ENCODE data around the gene NEDD4L. TPM values are rescaled to one million over a fixed set of nuclear protein-coding genes. Genes with fewer than 3 reads are reported as not detected.

NEDD4L gene
- total RNA-seq, 1 donor from 2014 or later, result 209 TPM

DNA sequence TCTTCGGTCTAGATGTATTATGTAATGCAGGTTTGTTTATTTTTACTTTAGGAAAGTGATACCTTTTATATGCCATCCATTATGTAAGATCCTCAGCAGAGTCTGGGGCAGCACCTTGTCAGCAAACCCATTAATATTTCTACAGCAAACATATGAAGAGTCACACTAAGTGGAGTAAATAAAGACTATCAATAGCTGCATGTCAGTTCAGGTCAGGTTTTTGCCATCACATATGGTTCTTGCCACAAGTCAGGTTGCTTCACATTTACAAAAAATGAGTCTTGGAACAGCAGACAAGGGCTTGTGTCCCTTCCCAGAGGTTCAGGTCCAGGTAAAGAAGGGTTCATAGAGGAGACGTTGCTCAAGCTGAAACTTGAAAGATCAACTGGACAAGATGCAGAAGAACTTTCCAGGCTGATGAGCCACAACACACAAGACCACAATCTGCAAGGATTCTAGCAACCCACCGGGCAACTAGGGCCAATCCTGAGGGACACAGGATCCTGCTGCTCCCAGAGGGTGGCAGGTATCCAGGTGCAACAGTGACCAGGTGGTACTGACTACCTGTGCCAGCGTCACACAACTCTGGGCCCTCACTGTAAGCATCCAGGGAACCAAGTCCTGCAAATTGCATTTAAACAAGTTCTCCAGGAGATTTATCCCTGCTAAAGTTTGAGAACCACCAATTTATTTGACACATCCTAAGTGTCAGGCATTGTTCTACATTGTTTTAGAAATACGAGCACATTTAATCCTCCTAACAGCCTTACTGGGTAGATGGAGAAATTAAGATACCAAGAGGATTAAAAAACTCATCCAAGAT, 369.0 kb downstream of the NEDD4L start:
- Mint-ChIP-seq H3K4me1 (ENCODE audit: low read depth, unreplicated experiment) (no peaks in the 10 kb centered on the region), H3K27ac (ENCODE audit: unreplicated experiment) (no peak overlapping the region), H3K9me3 (ENCODE audit: unreplicated experiment) (peaks cover 3% of the 10 kb centered on the region), H3K27me3 (ENCODE audit: unreplicated experiment) (peaks cover 5% of the 10 kb centered on the region), H3K4me3 (ENCODE audit: unreplicated experiment) (no peak overlapping the region), H3K36me3 (ENCODE audit: unreplicated experiment) (peaks cover 7% of the 10 kb centered on the region)
- TF ChIP-seq, protein P1, sequence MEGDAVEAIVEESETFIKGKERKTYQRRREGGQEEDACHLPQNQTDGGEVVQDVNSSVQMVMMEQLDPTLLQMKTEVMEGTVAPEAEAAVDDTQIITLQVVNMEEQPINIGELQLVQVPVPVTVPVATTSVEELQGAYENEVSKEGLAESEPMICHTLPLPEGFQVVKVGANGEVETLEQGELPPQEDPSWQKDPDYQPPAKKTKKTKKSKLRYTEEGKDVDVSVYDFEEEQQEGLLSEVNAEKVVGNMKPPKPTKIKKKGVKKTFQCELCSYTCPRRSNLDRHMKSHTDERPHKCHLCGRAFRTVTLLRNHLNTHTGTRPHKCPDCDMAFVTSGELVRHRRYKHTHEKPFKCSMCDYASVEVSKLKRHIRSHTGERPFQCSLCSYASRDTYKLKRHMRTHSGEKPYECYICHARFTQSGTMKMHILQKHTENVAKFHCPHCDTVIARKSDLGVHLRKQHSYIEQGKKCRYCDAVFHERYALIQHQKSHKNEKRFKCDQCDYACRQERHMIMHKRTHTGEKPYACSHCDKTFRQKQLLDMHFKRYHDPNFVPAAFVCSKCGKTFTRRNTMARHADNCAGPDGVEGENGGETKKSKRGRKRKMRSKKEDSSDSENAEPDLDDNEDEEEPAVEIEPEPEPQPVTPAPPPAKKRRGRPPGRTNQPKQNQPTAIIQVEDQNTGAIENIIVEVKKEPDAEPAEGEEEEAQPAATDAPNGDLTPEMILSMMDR (IDR thresholded peaks at IDR 0.05; ENCODE audit: partially characterized antibody, unreplicated experiment), result no peak
- no peak for DNase-seq

DNA sequence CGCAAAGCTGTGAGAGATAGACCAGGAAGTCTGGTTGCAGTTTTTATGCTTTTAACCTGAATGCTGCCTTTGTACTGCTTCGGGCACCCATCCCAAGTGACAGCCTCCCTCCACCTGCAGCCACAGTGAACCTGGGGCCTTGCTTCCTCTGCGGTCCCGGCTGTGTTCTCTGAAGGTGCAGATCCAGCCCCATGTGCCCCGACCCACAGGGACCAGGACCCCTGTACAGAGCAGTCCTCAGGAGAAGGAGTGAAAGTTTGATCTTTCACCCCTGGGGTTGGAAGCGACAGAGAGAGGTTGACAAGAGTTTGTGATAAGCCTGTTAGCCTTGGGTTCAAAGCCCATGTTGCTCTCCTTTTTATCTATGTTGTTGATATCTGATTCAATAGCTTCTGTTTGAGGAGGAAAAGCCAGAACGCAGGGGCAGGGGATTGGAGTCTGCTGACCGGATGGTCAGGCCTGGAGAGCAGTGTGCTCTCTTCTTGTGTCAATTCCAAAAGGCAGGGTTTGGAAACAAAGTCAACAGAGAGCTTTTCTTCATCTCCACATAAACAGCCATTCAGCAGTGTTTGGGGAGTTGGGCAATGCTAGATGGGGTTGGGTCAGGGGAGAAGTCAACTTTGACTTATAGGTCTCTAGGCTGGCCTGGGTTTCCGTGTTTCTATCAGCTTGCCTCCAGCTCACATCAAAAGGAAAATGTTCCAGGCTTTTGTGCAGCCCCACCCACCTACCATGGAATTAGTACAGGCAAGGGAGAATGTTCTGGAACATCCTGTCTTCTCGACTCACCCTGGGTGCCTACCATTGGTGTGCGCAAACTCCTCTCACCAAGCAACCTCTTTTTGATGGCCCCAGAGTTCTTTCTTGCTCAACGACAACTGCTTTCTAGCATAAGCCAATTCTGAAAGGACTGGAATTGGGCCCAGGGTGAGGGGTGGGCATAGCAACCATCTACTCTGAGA, 369.9 kb downstream of the NEDD4L start:
- H3K27me3 Mint-ChIP-seq (ENCODE audit: unreplicated experiment), result peaks cover 5% of the 10 kb centered on the region
- peaks cover 8% of the 10 kb centered on the region for H3K36me3 Mint-ChIP-seq (ENCODE audit: unreplicated experiment)
- no peak for DNase-seq
- H3K27ac Mint-ChIP-seq (ENCODE audit: unreplicated experiment), result no peak overlapping the region
- no peak overlapping the region for H3K4me3 Mint-ChIP-seq (ENCODE audit: unreplicated experiment)
- H3K9me3 Mint-ChIP-seq (ENCODE audit: unreplicated experiment), result peaks cover 4% of the 10 kb centered on the region
- H3K4me1 Mint-ChIP-seq (ENCODE audit: low read depth, unreplicated experiment), result no peaks in the 10 kb centered on the region
- TF ChIP-seq, protein P1 (IDR thresholded peaks at IDR 0.05; ENCODE audit: partially characterized antibody, unreplicated experiment), result no peak

DNA sequence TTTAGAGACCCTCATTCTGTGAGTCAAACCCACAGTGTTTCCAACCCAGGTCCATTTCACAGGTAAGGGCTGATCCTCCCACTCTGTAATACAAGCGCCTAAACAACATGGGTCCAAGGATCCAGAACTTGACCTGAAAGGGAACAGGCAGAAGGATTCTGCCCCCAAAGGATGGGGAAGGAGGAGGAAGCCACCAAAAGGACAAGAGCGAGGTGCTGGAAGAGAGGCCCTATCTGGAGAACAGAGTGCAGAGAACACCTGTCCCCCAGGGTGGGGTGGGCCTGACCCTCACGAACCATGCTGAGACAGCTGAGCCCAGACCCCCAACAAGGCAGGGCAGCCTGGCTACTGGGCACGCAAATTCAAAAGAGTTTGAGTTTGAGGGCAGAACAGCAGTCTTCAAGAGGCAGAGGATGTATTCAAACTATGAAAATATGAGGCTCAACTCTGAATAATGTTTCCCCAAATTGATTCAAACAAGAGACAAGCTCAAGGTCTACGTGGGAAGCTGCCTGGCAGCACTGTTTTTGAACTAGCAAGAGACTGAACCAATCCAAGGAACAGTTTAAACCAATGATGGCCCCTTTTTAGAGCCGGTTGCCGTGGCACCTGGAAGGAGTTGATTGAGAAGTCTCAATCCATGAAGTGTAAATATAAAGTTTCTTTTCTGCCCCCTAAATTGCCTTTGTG, 372.1 kb downstream of the NEDD4L start:
- Mint-ChIP-seq H3K9me3 (ENCODE audit: unreplicated experiment) (peaks cover 9% of the 10 kb centered on the region), H3K27ac (ENCODE audit: unreplicated experiment) (no peak overlapping the region), H3K27me3 (ENCODE audit: unreplicated experiment) (peaks cover 10% of the 10 kb centered on the region), H3K36me3 (ENCODE audit: unreplicated experiment) (peaks cover 8% of the 10 kb centered on the region), H3K4me1 (ENCODE audit: low read depth, unreplicated experiment) (no peaks in the 10 kb centered on the region), H3K4me3 (ENCODE audit: unreplicated experiment) (no peak overlapping the region)
- no peak for DNase-seq
- TF ChIP-seq, protein P1 (IDR thresholded peaks at IDR 0.05; ENCODE audit: partially characterized antibody, unreplicated experiment), result no peak

DNA sequence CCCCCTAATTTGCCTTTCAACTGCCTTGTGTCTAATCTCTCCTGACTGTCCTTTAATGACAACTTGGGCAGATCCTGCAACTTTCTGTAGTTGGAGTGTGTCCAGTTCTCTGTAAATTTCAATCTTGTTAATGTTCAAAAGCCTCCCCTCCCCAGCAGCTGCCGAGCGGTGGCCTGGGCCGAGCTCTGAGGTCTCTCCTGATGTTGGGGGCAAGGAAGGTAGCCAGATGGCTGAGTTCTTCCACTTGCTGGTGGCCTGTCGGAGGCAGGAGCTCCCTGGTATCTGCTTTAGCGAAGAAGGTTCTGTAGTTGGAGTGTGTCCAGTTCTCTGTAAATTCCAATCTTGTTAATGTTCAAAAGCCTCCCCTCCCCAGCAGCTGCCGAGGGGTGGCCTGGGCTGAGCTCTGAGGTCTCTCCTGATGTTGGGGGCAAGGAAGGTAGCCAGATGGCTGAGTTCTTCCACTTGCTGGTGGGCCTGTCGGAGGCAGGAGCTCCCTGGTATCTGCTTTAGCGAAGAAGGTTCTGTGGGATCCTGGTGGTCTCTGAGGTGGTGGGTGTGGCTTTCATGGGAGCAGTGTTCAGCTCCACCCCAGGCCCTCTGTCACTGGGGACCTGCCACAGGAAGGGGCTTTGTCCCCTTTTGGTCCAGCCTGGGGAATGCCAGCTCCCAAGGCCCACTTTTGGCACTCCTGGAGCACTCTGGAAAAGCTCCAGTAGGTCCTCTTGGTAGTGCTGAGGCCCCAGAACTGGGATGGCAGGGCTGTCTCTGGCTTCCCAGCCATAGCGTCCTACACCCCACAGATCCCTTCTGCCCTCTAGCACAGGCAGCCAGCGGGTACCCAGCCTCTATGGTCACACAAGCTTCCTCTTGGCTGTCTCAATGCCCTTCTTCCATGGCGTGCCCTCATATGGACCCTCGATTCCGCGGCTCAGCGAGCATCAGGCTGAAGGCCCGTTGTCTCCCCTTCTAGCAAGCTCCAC, 373.0 kb downstream of the NEDD4L start:
- no peak for DNase-seq
- Mint-ChIP-seq H3K27me3 (ENCODE audit: unreplicated experiment) (peaks cover 7% of the 10 kb centered on the region), H3K36me3 (ENCODE audit: unreplicated experiment) (peaks cover 8% of the 10 kb centered on the region), H3K9me3 (ENCODE audit: unreplicated experiment) (peaks cover 9% of the 10 kb centered on the region), H3K4me1 (ENCODE audit: low read depth, unreplicated experiment) (no peaks in the 10 kb centered on the region), H3K27ac (ENCODE audit: unreplicated experiment) (no peak overlapping the region), H3K4me3 (ENCODE audit: unreplicated experiment) (peak overlapping the region; percentile 11)
- TF ChIP-seq, protein P1 (IDR thresholded peaks at IDR 0.05; ENCODE audit: partially characterized antibody, unreplicated experiment), result no peak
